Liver (tissue), 9 donors: ENCODE data around the gene C12orf57. TPM values are rescaled to one million over a fixed set of nuclear protein-coding genes. Genes with fewer than 3 reads are reported as not detected.

Experiments used
- DNase-seq: peaks from one replicate; pipeline ENCODE4 v3.0.0-alpha.2; 2017; ENCODE audit warnings: low spot score
- H3K27ac ChIP-seq, 2 donors: one replicate each; pipeline ENCODE4 v1.7.0; 2013; ENCODE audit warnings: inconsistent platforms in 2 of 2, low read length in 2 of 2, control low read depth in 1 of 2, low read depth in 1 of 2, mild to moderate bottlenecking in 1 of 2
- H3K27me3 ChIP-seq, 4 donors: one replicate each; pipeline versions ENCODE4 v1.6.1 to v1.7.0; 2013; ENCODE audit warnings: low read length in 3 of 4, inconsistent platforms in 1 of 4, mild to moderate bottlenecking in 1 of 4, moderate library complexity in 1 of 4; ENCODE audit not compliant: control insufficient read depth in 4 of 4, insufficient read depth in 4 of 4
- H3K36me3 ChIP-seq, 4 donors: one replicate each; pipeline versions ENCODE4 v1.6.1 to v1.7.0; 2013; ENCODE audit warnings: low read length in 3 of 4, mild to moderate bottlenecking in 3 of 4, low read depth in 1 of 4, moderate library complexity in 1 of 4; ENCODE audit not compliant: control insufficient read depth in 4 of 4, insufficient read depth in 3 of 4
- H3K4me1 ChIP-seq, 4 donors: one replicate each; pipeline versions ENCODE4 v1.6.1 to v1.7.0; 2013; ENCODE audit warnings: low read length in 3 of 4, mild to moderate bottlenecking in 3 of 4, moderate library complexity in 1 of 4; ENCODE audit not compliant: control insufficient read depth in 4 of 4, insufficient read depth in 4 of 4
- H3K4me3 ChIP-seq, 3 donors: one replicate each; pipeline versions ENCODE4 v1.6.1 to v1.7.0; 2013; ENCODE audit warnings: low read length in 3 of 3, control low read depth in 1 of 3, low read depth in 1 of 3, mild to moderate bottlenecking in 1 of 3
- H3K9ac ChIP-seq, 2 donors: one replicate each; pipeline ENCODE4 v1.7.0; 2013; ENCODE audit warnings: low read length in 2 of 2, mild to moderate bottlenecking in 2 of 2, moderate library complexity in 2 of 2, control low read depth in 1 of 2, low read depth in 1 of 2
- H3K9me3 ChIP-seq, 4 donors: one replicate each; pipeline versions ENCODE4 v1.6.1 to v1.7.0; 2013; ENCODE audit warnings: low read length in 3 of 4; ENCODE audit not compliant: control insufficient read depth in 4 of 4
- ATF3 ChIP-seq: IDR thresholded peaks from 2 replicates; pipeline ENCODE4 v1.6.1; 2016; ENCODE audit warnings: antibody characterized with exemption
- CTCF ChIP-seq: fragments of 150-350 bp; IDR thresholded peaks from 2 replicates; pipeline ENCODE4 v1.5.1; 2017; ENCODE audit warnings: improper control_type of control experiment, low read depth, low read length; ENCODE audit not compliant: missing input control
- EGR1 ChIP-seq, 2 donors: IDR thresholded peaks; 2 replicates each; pipeline ENCODE4 v1.6.1; 2016 to 2018; ENCODE audit warnings: antibody characterized with exemption in 2 of 2, low read depth in 2 of 2
- FOXA1 ChIP-seq: IDR thresholded peaks from 2 replicates; pipeline ENCODE4 v1.6.1; 2016; ENCODE audit warnings: antibody characterized with exemption
- FOXA2 ChIP-seq: IDR thresholded peaks from 2 replicates; pipeline ENCODE4 v1.6.1; 2016; ENCODE audit warnings: antibody characterized with exemption
- GABPA ChIP-seq, 2 donors: IDR thresholded peaks in 1 of 2; conservative IDR thresholded peaks in 1 of 2; 2 replicates each; pipeline ENCODE4 v1.6.1; 2016; ENCODE audit warnings: antibody characterized with exemption in 2 of 2, mild to moderate bottlenecking in 1 of 2, moderate library complexity in 1 of 2
- HNF4A ChIP-seq, 2 donors: conservative IDR thresholded peaks; 2 replicates each; pipeline ENCODE4 v1.6.1; 2016; ENCODE audit warnings: antibody characterized with exemption in 2 of 2, mild to moderate bottlenecking in 2 of 2
- HNF4G ChIP-seq: IDR thresholded peaks from 2 replicates; pipeline ENCODE4 v1.6.1; 2016; ENCODE audit warnings: antibody characterized with exemption
- JUND ChIP-seq, 2 donors: IDR thresholded peaks; 2 replicates each; pipeline ENCODE4 v1.6.1; 2016; ENCODE audit warnings: antibody characterized with exemption in 2 of 2
- NR2F2 ChIP-seq: IDR thresholded peaks from 2 replicates; pipeline ENCODE4 v1.6.1; 2016; ENCODE audit warnings: antibody characterized with exemption
- RAD21 ChIP-seq, 2 donors: IDR thresholded peaks; 2 replicates each; pipeline ENCODE4 v1.6.1; 2016; ENCODE audit warnings: antibody characterized with exemption in 2 of 2, mild to moderate bottlenecking in 2 of 2
- REST ChIP-seq: IDR thresholded peaks from 2 replicates; pipeline ENCODE4 v1.6.1; 2016; ENCODE audit warnings: antibody characterized with exemption, mild to moderate bottlenecking
- RXRA ChIP-seq, 2 donors: IDR thresholded peaks; 2 replicates each; pipeline ENCODE4 v1.6.1; 2017 to 2018; ENCODE audit warnings: antibody characterized with exemption in 2 of 2, mild to moderate bottlenecking in 1 of 2
- SP1 ChIP-seq: IDR thresholded peaks from 2 replicates; pipeline ENCODE4 v1.6.1; 2018; ENCODE audit warnings: antibody characterized with exemption, mild to moderate bottlenecking
- TAF1 ChIP-seq: conservative IDR thresholded peaks from 2 replicates; pipeline ENCODE4 v1.6.1; 2016; ENCODE audit warnings: antibody characterized with exemption, mild to moderate bottlenecking
- YY1 ChIP-seq: IDR thresholded peaks from 2 replicates; pipeline ENCODE4 v1.6.1; 2016; ENCODE audit warnings: antibody characterized with exemption, mild to moderate bottlenecking
- WGBS: extraction: QIAGEN DNeasy Blood & Tissue Kit; methylation state at CpG from one replicate; pipeline ENCODE4 v1.1.7; 2013; 5-methylcytosine and 5-hydroxymethylcytosine counted together
- polyA plus RNA-seq, 2 donors: library from polyadenylated mRNA; stranded (reverse) in 1 of 2; unstranded in 1 of 2; fragments of 200-250 nt in 1 of 2; fragments of >200 nt in 1 of 2; fragmentation: Nextera tagmentation in 1 of 2; extraction: Ambion mirVana in 1 of 2; gene quantifications; one replicate each; pipeline versions ENCODE4 v1.2.1 to v1.2.3, GENCODE V29; 2013 to 2015
- total RNA-seq, 2 donors: library from RNA; depleted of rRNA; stranded (reverse); fragments of >200 nt; gene quantifications; one replicate each; pipeline ENCODE4 v1.2.3, GENCODE V29; 2014
- TF ChIP-seq, protein P1 (sequence below): IDR thresholded peaks from 2 replicates; pipeline ENCODE4 v1.6.1; 2016; ENCODE audit warnings: antibody characterized with exemption
- TF ChIP-seq, protein P2 (sequence below): IDR thresholded peaks from 2 replicates; pipeline ENCODE4 v1.6.1; 2016; ENCODE audit warnings: antibody characterized with exemption
- donor health status: healthy.
- donor health status: healthy.
- donor health status: healthy.
- donor health status: healthy.
- donor health status: healthy.

Gene C12orf57
- total and polyA plus RNA-seq, 4 donors: 49.2 to 193 (median 65.7) TPM

DNA sequence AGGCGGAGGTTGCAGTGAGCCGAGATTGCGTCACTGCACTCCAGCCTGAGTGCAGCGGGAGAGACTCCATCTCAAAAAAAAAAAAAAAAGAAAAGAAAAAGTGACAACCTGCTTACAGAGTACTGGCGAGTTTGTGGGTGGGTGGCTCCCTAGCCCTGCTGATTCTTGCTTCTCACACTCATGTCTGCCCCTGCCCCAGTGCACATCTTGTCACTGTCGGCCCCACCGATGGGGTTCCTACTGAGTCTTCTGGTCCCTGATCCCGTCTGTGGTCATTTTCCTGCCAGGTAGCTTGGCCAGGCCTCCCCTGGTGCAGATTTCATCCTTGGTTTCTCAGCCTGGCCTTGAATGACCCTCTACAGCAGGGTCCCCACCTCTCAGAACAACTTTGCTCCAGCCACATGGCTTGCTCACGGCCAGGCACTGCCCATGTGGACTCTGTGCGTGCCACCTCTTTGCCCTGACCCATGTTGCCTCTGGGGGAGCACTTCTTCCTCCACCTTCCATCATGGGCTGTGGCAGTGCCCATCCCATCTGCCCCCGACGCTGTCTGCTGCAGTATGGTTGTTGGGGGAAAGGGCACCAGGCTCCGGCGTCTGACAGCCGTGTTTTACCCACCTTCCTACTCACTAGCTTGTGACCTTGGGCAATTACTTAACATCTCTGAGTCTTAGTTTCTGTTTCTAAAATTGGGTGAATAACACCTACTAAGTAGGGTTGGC, 5.2 kb downstream of the C12orf57 start:
- TF ChIP-seq, protein P1, sequence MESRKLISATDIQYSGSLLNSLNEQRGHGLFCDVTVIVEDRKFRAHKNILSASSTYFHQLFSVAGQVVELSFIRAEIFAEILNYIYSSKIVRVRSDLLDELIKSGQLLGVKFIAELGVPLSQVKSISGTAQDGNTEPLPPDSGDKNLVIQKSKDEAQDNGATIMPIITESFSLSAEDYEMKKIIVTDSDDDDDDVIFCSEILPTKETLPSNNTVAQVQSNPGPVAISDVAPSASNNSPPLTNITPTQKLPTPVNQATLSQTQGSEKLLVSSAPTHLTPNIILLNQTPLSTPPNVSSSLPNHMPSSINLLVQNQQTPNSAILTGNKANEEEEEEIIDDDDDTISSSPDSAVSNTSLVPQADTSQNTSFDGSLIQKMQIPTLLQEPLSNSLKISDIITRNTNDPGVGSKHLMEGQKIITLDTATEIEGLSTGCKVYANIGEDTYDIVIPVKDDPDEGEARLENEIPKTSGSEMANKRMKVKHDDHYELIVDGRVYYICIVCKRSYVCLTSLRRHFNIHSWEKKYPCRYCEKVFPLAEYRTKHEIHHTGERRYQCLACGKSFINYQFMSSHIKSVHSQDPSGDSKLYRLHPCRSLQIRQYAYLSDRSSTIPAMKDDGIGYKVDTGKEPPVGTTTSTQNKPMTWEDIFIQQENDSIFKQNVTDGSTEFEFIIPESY: no peak
- TF ChIP-seq HNF4G (no peak), TAF1 (no peak), JUND (IDR thresholded peaks at IDR 0.05) (no peak), FOXA2 (no peak), HNF4A (conservative IDR thresholded peaks at IDR 0.05) (no peak), GABPA (IDR thresholded peaks at IDR 0.05 in 1 of 2, conservative IDR thresholded peaks at IDR 0.05 in 1 of 2) (no peak), REST (no peak), NR2F2 (no peak), SP1 (no peak), EGR1 (IDR thresholded peaks at IDR 0.05; ENCODE audit: low read depth in 2 of 2) (no peak), YY1 (no peak), RAD21 (IDR thresholded peaks at IDR 0.05) (no peak), ATF3 (no peak), CTCF (no peak), RXRA (IDR thresholded peaks at IDR 0.05) (no peak), FOXA1 (no peak)
- TF ChIP-seq, protein P2, sequence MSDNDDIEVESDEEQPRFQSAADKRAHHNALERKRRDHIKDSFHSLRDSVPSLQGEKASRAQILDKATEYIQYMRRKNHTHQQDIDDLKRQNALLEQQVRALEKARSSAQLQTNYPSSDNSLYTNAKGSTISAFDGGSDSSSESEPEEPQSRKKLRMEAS: no peak
- Histone ChIP-seq H3K27me3 (no peaks in the 10 kb centered on the region), H3K9me3 (no peaks in the 10 kb centered on the region), H3K4me1 (peaks cover 6 to 30% (median 24%) of the 10 kb centered on the region in 4 donors), H3K27ac (peak overlapping the region; percentile 48 to 49), H3K9ac (no peak overlapping the region), H3K36me3 (no peaks in the 10 kb centered on the region), H3K4me3 (no peak overlapping the region)
- WGBS: 83% methylated on average over 15 of the region's 15 CpGs
- no peak for DNase-seq
